Measurements from ENCODE around the gene DNAL1. TPM values are rescaled to one million over a fixed set of nuclear protein-coding genes. Genes with fewer than 3 reads are reported as not detected.

Gene DNAL1
- polyA plus RNA-seq, 1 donor (not counting 4 experiments of a cell fraction or from before 2014, with no cell fraction given), result 8.4 TPM

GRCh38 chr14:73747379-73748211 lies 102.8 kb downstream of the DNAL1 start:
- H3K9me1 ChIP-seq (ENCODE audit: control insufficient read depth, extremely low read depth, insufficient read depth, low read length), result peaks cover 15% of the 10 kb centered on the region
- DNase-seq (ENCODE audit: low read depth, low spot score), result no peak
- peaks cover 100% of the 10 kb centered on the region for H3K79me2 ChIP-seq (ENCODE audit: control insufficient read depth, insufficient read depth, low read length)
- peak overlapping the region; percentile 7 for H3K4me2 ChIP-seq (ENCODE audit: control insufficient read depth, extremely low read depth, insufficient read depth, low read depth, low read length)
- peak overlapping the region; percentile 89 for H3K27ac ChIP-seq (ENCODE audit: control insufficient read depth, insufficient read depth, low read length)
- peaks cover 93% of the 10 kb centered on the region for H3K4me1 ChIP-seq (ENCODE audit: control insufficient read depth, extremely low read depth, insufficient read depth, low read length)
- H3K9ac ChIP-seq (ENCODE audit: control insufficient read depth, extremely low read depth, insufficient read depth, low read length), result peak overlapping the region; percentile 56
- H3K4me3 ChIP-seq (ENCODE audit: control insufficient read depth in 2 of 3, extremely low read depth in 1 of 3, insufficient read depth in 2 of 3, low read depth in 1 of 3, low read length in 3 of 3), result no peak overlapping the region
- TF ChIP-seq EZH2 (IDR thresholded peaks at IDR 0.05; ENCODE audit: low read length), result no peak
- H3K9me3 ChIP-seq (ENCODE audit: control insufficient read depth, low read depth, low read length), result no peaks in the 10 kb centered on the region
- H3K36me3 ChIP-seq (ENCODE audit: control insufficient read depth in 2 of 2, extremely low read depth in 1 of 2, insufficient read depth in 2 of 2, low read length in 2 of 2), result peaks cover 3 to 9% of the 10 kb centered on the region in 2 experiments
- dilution Hi-C loops (cut with MboI; ENCODE audit: extremely low pct_ligation_motif_present, low sequenced_read_pairs), result loop anchor here (5.0 kb wide), 1 partner anchor 35 kb away; no protein-coding TSS in a partner anchor
- H3K27me3 ChIP-seq (ENCODE audit: control insufficient read depth, extremely low read depth, insufficient read depth, low read length), result no peaks in the 10 kb centered on the region
- no peak overlapping the region for H2AFZ ChIP-seq (ENCODE audit: control insufficient read depth, low read length)
- peaks cover 3% of the 10 kb centered on the region for H4K20me1 ChIP-seq (ENCODE audit: control insufficient read depth, extremely low read depth, insufficient read depth, low read length)
- FAIRE-seq, result peak; percentile 44

DNA sequence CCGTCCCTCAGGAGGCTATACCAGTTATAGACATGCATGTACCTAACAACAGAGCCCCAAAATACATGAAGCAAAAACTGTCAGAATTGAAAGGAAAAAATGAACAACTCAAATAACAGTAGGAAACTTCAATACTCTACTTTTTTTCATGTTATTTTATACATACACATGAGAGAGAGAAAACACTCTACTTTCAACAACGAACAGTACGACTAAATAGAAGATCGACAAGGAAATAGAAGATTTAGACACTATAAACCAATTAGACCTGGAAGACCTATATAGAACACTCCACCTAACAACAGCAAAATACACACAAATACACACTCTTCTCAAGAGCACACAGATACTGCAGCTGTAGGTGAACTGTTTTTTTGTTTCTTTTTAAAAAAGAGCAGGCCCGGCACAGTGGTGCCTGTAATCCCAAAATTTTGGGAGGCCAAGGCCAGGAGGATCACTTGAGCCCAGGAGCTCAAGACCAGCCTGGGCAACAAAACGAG lies 104.1 kb downstream of the DNAL1 start:
- peak overlapping the region; percentile 49 for H3K9ac ChIP-seq (ENCODE audit: control insufficient read depth, extremely low read depth, insufficient read depth, low read length)
- TF ChIP-seq CTCF (optimal IDR thresholded peaks at IDR 0.05 in 1 of 3, IDR thresholded peaks at IDR 0.05 in 1 of 3, conservative IDR thresholded peaks at IDR 0.05 in 1 of 3; ENCODE audit: extremely low read depth in 1 of 3, insufficient read depth in 2 of 3, low read length in 3 of 3) (no peak), EZH2 (IDR thresholded peaks at IDR 0.05; ENCODE audit: low read length) (no peak)
- H3K4me1 ChIP-seq (ENCODE audit: control insufficient read depth, extremely low read depth, insufficient read depth, low read length), result peaks cover 93% of the 10 kb centered on the region
- peak overlapping the region in 1 of 3 experiments; percentile 16 for H3K4me3 ChIP-seq (ENCODE audit: control insufficient read depth in 2 of 3, extremely low read depth in 1 of 3, insufficient read depth in 2 of 3, low read depth in 1 of 3, low read length in 3 of 3)
- dilution Hi-C loops (cut with MboI; ENCODE audit: extremely low pct_ligation_motif_present, low sequenced_read_pairs), result loop anchor here (5.0 kb wide), 1 partner anchor 33 kb away; no protein-coding TSS in a partner anchor
- peaks cover 13% of the 10 kb centered on the region for H3K9me1 ChIP-seq (ENCODE audit: control insufficient read depth, extremely low read depth, insufficient read depth, low read length)
- DNase-seq (ENCODE audit: low read depth, low spot score) (no peak), FAIRE-seq (no peak)
- no peaks in the 10 kb centered on the region for H3K9me3 ChIP-seq (ENCODE audit: control insufficient read depth, low read depth, low read length)
- H3K27me3 ChIP-seq (ENCODE audit: control insufficient read depth, extremely low read depth, insufficient read depth, low read length), result no peaks in the 10 kb centered on the region
- H3K36me3 ChIP-seq (ENCODE audit: control insufficient read depth in 2 of 2, extremely low read depth in 1 of 2, insufficient read depth in 2 of 2, low read length in 2 of 2), result peaks cover 3 to 14% of the 10 kb centered on the region in 2 experiments
- no peak overlapping the region for H2AFZ ChIP-seq (ENCODE audit: control insufficient read depth, low read length)
- peak overlapping the region; percentile 45 for H3K4me2 ChIP-seq (ENCODE audit: control insufficient read depth, extremely low read depth, insufficient read depth, low read depth, low read length)
- H3K79me2 ChIP-seq (ENCODE audit: control insufficient read depth, insufficient read depth, low read length), result peaks cover 100% of the 10 kb centered on the region
- H3K27ac ChIP-seq (ENCODE audit: control insufficient read depth, insufficient read depth, low read length), result peak overlapping the region; percentile 57
- peaks cover 2% of the 10 kb centered on the region for H4K20me1 ChIP-seq (ENCODE audit: control insufficient read depth, extremely low read depth, insufficient read depth, low read length)

Measured in keratinocyte (primary cell).